NCI-H526 (cell line): ENCODE results near the gene PEX5L.

ENCODE experiments used
- DNase-seq, 2 experiments: peaks; one replicate each; lab custom pipeline; 2025; lab: John Stamatoyannopoulos, UW

PEX5L gene

DNA sequence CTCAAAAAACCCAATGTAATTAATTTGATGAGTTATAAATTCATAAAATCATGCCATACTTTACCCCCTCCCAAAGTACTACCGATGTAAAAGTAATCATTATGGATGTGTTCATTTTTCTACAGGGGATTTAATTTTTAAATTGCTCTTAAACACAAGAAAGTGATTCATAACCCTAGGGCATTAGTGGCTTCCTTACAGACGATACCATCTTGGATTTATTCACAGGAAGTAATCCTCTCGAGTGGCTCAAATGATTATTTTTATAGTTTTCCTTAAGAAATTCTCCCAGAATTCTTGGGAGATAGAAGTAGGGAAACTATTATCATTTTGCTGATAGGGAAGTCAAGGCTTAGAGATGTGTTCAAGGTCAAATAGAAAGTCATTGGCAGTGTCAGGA lies 80.9 kb downstream of the PEX5L start:
- no peak for DNase-seq

DNA sequence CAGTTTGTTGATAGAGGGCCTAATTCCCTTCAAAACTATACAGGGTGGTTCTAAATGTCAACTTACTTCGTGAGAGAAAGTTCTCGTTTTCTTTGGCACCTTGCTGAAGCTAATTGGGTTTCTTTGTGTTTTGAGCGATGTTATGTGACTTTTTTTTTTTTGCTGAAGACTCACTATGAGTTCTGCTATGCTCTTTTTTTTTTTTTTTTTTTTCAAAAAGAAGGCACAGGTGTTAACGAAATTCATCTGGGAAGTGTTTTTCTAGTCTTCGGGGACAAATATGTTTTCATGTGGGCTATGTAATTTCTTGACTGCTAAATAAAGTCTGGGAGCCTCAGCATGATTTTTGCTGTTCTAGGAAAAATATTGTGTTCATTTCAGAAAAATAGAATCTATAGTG lies 81.5 kb downstream of the PEX5L start:
- DNase-seq: no peak

DNA sequence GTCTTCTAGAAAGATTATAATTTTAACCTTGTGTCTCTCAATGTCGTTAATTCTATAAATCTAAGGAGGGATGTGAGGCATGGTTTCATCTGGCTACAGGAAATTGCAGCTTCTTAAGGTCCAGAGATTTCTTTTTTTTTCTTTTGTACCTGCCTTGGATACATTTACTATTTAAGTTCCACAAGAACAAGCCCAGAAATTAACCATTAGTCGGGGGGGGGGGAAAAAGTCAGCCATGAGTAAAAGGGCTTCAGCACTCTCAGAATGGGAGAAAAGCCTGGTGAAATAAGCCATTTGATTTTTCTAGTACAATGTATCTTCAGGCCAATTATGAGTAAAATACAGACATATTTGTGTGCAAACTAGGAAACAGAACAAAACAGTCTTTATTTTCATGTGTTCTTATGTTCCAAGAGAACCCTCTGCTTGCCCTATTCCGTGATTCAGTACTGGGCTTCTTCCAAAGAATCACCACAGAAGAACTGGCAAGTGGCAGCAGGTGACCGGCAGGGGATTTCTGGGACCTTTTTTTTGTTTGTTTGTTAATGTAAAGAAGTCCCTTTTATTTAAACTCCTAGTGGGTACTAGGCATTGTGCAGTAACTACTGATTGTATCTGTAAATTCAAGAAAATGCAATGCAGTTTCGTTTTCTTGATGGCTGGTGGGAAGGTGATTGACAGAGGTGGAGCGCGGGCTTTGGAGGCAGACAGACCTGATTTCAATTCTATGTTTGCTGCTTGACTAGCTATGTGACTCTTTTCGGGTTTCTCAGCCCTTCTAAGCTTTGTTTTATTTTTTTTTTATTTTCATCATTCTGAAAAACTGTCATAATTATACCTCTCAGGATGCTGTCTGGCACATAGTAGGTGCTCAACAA lies 82.5 kb downstream of the PEX5L start:
- no peak for DNase-seq

DNA sequence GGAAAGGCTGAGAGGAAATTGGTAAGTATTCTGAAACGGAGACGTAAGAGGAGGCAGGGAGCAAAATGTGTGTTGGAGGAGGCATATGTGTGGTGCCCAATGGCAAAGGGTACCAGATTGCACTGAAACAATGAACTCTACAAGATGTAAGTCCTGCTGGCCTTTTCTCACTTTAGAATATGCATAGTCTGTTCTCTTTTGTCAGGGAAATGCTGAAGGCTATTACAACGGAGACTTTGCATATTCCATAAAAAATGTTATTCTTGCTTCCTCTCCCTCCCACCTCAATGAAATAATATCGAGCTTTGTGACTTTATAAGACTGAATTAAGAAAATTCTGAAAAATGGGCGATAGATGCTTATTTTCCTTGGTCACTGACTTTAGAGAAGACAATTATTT lies 85.9 kb downstream of the PEX5L start:
- peak; percentile 39 to 64 for DNase-seq

DNA sequence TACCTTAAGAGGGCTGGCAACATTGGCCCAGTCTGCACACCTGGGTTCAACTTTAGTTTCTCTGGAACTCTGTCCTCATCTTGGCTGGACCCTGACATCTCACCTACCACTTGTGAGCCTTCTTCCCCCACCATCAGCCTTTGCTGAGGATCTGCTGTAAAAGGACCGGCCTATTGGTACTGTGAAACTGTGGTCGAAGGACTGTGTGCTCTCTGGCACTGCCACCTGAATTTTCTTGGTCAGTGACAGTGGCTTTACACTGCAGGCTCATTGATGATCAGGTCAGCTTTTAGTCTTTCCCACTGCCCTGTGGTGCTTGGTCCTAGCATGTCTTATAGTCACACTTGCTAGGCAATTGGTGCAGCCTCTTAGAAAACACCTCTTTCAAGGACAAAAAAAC lies 86.9 kb downstream of the PEX5L start:
- peak in 1 of 2 experiments; percentile 65 for DNase-seq

DNA sequence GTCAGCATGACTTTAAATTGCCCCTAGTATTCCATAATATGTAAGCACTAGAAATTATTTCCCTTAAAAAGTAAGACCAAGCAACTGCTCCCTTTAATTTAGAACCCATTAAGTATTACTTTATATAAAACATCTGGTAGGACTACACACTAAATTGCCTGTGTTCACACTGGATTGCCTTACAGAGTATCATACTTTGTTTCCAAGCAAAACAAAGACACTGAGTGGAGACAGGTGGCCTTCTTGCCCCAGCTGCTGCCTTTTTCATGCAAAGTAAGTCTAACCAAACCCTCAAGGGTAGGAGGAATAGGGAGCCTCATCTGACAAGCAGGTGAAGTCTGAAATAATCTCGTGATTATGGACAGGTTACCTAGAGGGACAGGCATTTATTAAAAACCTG lies 87.3 kb downstream of the PEX5L start:
- DNase-seq: peak; percentile 96 to 98

DNA sequence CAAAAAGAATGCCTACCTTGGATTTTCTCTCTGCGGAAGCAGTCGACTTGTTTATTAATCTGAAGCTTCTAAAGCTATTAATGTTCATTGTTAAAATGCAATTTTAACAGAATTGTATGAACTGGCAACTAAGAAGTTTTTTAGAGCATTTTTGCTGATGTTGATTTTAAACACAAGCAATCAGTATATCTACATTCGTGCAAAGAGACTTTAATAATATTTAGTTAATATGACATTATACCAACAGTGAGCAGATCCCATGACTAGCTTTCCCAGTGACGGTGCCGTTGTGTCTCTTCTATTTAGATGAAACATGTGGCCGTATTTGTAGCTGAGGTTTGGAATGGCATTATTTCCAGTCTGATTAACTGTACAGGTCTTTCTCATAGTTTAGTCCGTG lies 88.0 kb downstream of the PEX5L start:
- DNase-seq: peak; percentile 33 to 35

DNA sequence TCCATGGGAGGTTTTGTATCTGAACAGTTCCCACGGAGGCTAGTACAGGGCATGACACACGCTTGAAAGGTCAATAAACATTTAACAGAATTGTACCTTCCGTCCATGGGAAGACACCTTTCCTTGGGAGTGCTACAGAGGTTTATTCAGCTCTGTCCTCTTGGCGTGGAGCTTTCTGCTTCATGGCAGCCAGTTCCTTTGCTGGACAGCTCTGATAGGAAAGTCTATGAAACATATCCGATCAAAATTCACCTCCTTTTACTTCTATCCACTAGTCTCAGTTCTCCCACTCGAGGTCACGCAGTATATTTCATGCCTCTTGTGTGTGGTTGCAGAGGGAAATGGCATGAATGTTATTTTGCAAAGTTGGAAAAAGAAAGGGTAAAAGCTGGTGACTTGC lies 91.2 kb downstream of the PEX5L start:
- no peak for DNase-seq

DNA sequence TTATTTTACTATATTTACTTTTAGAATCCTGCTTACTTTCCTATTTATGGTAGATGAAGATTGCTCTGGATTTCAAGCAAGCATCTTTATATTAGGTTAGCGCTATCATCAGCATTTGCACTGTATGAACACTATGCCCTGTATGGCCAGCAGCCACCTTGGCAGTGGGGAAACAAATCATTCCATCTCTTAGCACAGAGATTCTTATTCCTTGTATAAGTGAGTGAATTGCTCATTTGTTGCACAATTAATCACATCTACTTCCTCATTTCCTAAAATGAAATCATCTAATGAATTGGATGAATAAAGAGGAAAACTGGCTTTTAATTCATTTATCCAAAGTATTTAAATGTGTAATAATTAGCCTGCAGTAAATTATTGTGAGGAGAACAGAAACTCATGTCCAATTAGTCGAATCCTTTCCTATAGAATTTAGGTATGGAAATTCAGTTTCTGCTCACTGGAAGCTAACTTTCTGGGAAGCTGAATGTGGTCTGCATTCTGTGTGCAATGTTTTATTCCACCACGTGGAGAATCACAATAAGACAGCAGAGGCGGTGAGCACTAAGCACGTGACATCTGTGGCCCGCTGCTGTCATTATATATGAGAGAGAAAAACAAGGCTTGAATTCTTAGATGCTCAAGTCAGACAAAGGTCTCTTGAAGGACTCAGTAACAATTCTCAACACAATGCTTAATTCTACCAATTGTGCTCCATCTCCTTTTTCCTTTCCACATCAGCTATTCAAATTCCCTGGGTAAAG lies 93.4 kb downstream of the PEX5L start:
- no peak for DNase-seq

DNA sequence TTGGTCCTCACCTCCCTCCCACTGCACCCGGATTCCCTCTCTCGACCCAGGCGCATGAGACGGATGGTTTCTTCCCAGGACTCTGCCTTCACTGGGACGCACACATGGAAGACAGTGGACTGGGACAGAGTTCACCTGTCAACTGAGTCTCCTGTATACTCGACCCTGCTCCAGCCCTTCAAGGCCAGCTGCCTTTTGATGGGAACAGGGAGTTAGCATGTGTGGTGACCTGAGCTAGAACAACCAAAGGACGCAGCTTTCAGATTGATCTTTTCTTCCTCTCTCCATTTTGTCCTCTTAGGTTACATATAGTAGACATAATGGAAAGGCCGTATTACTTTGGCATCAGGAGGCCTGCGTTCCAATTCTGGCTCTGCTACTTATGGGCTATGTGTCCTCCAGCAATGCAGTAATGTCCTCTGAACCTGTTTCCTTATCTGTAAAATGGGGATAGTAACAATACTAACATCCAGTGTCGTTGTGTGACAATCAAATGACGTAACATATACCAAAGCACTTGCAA lies 94.1 kb downstream of the PEX5L start:
- no peak for DNase-seq

DNA sequence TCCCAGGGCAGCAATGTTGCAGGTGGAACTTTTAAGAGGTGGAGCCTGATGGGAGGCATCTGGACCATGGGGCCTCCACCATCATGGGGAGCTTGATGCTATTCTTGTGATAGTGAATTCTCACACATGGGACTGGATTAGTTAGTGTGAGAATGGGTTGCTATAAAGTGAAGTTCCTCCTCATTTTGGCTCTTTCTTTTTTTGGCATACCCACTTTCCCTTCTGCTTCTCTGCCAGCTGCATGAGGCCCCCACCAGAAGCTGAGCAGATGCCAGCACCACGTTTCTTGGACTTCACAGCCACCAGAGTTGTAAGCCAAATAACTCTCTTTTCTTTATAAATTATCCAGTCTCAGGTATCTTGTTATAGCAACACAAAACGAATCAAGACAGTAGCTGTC lies 101.0 kb downstream of the PEX5L start:
- no peak for DNase-seq

DNA sequence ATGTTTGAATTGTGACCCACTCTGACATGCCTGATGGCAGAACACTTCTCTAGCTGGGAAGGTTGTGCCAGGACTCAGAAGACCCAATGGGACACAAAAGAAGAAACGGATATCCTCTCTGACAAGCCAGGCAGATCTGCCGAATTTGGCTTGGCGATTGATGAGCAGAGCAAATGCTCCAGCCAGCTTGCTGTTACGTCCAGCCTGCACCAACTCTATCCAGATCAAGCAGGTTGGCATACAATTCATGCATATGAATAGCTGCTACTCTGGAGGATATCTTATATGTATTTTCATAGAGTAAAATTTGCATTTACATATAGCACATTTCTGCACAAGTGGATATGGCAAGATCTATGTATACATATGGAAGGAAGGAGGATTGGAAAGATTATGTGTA lies 102.8 kb downstream of the PEX5L start:
- DNase-seq: peak; percentile 75 to 87

DNA sequence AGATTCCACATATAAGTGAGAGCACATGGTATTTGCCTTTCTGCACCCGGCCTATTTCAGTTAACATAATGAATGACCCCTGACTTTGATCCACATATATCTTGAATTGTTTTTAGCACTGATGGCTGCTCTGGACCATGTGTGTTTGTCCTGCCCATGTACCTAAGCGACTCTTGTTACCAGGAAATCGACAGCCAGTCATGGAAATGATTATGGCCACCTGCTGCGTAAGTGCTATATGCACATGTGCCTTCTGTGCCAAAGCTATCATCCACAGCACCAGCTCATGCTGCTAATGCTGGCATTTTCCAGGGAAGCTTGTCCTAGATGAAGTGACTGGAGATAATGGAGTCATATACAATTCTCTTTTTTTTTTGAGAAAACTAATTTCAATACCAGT lies 103.7 kb downstream of the PEX5L start:
- DNase-seq: peak; percentile 35 to 65

DNA sequence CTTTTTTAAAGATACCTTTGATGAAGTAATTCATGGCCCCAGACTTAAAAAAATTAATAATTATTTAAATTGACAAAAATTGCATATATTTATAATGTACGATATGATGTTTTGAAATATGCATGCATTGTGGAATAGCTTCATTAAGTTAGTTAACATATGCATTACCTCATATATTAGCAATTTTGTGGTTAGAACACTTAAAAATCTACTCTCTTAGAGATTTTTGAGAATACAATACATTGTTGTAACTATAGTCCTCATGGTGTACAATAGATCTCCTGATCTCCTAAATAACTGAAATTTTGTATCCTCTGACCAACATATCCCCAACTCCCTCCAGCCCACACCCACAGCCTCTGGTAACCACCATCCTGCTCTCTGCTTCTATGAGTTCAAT lies 104.1 kb downstream of the PEX5L start:
- DNase-seq: no peak

DNA sequence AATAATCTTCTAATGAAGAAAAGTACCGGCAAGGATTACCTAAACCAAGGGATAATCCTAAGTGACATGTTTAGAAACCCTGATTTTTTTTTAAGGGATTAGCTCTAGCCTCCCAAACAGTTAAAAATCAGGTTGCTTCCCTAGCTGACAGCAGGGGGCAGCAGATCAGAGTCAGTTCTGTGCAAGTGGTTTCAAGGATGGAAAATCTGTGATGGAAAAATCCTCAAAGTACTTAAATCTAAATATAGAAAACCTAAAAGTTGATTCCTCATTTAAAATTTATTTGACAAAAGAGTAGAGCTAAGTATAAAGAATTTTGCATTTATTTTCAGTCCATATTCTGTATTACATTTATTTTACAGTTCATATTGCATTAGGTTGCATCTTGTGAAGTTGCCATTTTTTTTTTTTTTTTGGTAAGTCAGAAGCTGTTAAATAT lies 107.6 kb downstream of the PEX5L start:
- DNase-seq: peak; percentile 62 to 78

DNA sequence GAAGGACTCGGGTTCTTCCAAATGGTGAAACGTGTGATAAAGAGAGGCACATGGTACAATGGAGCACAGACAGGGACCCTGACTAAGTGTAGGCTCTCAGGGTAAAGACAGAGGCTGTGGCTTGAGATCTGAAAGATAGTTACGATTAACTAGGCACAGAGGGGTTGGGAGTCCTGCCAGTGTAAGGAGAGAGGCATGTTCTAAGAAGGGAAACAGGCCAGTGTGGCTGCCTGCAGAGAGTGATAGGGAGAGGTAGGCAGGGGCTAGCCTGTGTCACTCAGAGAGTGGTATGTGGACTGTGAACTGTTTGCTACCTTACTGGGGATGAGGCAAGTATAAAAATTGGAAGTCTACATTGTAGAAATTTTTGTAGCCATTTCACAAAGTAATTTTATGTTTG lies 109.5 kb downstream of the PEX5L start:
- DNase-seq: no peak

DNA sequence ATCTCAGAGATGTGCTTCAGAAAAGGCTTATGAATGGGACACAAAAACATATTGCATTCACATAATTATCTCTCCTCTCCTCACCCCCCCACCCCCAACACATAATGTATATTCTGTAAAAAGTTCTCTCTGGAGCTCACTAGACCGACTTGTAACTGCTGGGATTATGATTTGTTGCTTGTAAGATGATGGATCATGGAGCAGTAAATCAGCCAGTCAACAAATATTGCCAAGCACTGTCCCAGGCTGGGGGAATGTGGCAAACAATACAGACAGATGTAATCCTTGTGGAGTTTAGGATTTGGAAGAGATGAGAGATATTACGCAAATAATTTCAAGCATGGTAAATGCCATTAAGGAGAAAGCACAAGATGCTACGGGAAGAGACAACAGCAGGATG lies 114.8 kb downstream of the PEX5L start:
- DNase-seq: no peak

DNA sequence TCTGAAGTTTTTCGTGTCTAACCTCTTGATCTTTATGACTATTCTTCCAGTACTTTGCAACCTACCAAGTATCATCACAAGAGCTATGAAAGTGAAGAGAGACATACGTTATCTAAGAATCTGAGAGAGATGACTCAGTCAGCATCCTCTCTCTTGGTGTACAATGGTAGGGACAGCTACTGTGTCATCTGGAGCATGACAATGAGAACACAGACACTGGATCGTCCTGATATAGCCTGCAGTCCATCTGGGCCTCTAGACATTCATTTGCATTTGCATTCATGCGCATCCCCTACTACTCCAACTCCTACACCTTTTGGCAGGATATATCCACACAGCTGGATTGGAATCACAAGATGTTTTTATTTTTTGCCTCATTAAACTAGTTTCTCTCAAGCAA lies 115.2 kb downstream of the PEX5L start:
- DNase-seq: peak; percentile 61 to 80

DNA sequence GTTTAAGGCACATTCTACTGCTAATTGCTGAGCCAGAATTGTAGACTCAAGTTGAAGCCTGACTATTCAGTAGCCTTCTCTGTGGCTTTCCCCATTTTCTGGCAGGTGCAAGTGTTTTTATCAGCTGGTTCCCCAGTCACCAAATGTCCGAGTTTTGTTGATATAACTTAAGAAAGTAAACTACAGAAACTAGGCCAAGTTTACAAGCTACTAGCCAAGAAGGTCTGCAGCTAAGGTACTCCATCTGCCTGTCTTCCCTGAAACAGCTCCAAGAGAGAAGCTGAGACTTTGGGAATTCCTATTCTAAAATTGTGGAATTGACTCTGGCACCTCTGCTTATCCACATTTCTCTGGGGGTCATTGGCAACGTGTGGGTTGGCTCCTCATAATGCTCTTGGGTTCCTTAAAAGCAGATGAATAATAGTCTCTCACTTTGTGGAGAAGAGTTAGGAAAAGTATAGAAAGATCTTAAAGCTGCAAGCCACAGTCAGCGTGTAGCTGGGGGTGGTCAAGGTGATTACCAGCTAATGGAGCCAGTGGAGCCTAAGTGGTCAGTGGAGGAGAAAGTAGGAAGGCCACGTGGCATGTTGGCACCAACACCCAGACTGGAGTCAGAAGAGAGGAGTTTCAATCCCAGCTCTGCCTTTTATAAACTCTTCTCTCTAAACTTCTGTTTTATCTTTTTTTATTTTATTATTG lies 128.8 kb downstream of the PEX5L start:
- DNase-seq: no peak

DNA sequence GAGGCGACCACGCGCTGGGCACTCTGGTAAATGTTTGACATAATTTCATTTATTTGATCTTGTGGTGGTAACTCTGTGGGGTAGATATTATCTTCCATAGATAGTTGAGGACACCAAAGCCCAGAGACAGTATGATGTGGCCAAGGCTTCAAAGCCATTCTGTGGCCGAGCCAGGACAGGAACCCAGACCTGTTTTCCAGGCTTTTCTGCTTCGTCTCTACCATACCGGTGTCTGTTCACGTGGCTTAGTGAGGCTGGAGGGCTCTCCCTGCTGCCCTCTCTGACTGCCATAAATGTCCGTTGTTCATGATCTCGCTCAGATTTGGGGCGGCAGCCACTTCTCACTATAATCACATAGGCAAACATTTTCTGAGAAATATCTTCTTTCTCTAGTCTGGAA lies 134.7 kb downstream of the PEX5L start:
- DNase-seq: no peak

DNA sequence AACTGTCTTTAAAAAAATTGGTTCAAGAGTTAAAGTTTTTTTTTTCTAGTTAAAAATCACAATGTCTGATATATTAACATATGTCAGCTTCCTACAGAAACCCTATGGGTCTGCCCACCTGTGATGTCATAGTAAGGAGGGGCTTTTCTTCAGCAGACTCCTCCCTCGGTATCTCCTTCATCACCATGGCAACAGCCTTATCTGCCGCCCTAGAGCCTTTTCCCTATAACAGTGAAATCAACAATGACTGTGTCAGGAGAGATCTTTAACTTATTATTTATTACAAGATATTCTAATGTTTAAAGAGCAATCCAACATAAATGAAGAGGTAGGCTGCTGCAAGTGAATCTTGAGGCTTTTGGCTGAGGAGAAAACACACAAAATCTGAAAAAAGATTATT lies 138.7 kb downstream of the PEX5L start:
- DNase-seq: peak; percentile 19 to 44

DNA sequence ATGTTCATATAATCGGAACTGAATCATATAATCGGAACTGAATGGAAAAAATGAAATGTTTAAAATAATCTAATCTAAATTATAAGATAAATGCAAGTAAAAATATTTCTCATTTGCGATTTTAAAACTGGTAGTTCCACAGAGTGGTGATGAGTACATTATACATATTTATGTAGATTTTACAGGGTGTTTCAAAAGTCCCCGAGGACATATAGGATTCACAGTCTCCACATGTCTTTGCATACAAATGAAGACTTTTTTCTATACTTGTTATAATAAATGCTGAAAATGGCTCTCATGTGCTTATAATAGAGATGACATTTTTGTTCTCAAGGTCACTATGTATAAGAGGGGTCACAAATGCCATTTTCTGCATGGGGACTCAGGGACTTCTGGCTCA lies 139.5 kb downstream of the PEX5L start:
- DNase-seq: no peak
